ENCODE measurements around the gene PIP4K2A.

Gene PIP4K2A

GRCh38 chr10:22620140-22620857, 94.1 kb downstream of the PIP4K2A start:
- DNase-seq (ENCODE audit: low spot score): peak; percentile 93

- no peak for DNase-seq (ENCODE audit: low spot score)
Measured at GRCh38 chr10:22619101-22619500, 95.3 kb downstream of the PIP4K2A start.

GRCh38 chr10:22618078-22618785, 96.1 kb downstream of the PIP4K2A start:
- no peak for DNase-seq (ENCODE audit: low spot score)

GRCh38 chr10:22617516-22617915, 96.9 kb downstream of the PIP4K2A start:
- DNase-seq (ENCODE audit: low spot score): no peak

- no peak for DNase-seq (ENCODE audit: low spot score)
Measured at GRCh38 chr10:22617051-22617450, 97.3 kb downstream of the PIP4K2A start.

GRCh38 chr10:22615819-22616499, 98.4 kb downstream of the PIP4K2A start:
- DNase-seq (ENCODE audit: low spot score): peak; percentile 26

GRCh38 chr10:22615101-22615500, 99.3 kb downstream of the PIP4K2A start:
- no peak for DNase-seq (ENCODE audit: low spot score)

GRCh38 chr10:22613011-22613410, 101.4 kb downstream of the PIP4K2A start:
- DNase-seq (ENCODE audit: low spot score): no peak

GRCh38 chr10:22612318-22612717, 102.1 kb downstream of the PIP4K2A start:
- no peak for DNase-seq (ENCODE audit: low spot score)

- DNase-seq (ENCODE audit: low spot score): no peak
Measured at GRCh38 chr10:22611425-22612115, 102.8 kb downstream of the PIP4K2A start.

GRCh38 chr10:22610610-22611009, 103.8 kb downstream of the PIP4K2A start:
- DNase-seq (ENCODE audit: low spot score): no peak

GRCh38 chr10:22609719-22610465, 104.5 kb downstream of the PIP4K2A start:
- no peak for DNase-seq (ENCODE audit: low spot score)

- DNase-seq (ENCODE audit: low spot score): no peak
Measured at GRCh38 chr10:22609251-22609650, 105.1 kb downstream of the PIP4K2A start.

- DNase-seq (ENCODE audit: low spot score): no peak
Measured at GRCh38 chr10:22607261-22607660, 107.1 kb downstream of the PIP4K2A start.

GRCh38 chr10:22606164-22606614, 108.2 kb downstream of the PIP4K2A start:
- no peak for DNase-seq (ENCODE audit: low spot score)

GRCh38 chr10:22605168-22605567, 109.2 kb downstream of the PIP4K2A start:
- DNase-seq (ENCODE audit: low spot score): peak; percentile 76

- DNase-seq (ENCODE audit: low spot score): no peak
Measured at GRCh38 chr10:22604344-22605126, 109.8 kb downstream of the PIP4K2A start.

GRCh38 chr10:22603581-22603980, 110.8 kb downstream of the PIP4K2A start:
- no peak for DNase-seq (ENCODE audit: low spot score)

GRCh38 chr10:22601618-22602017, 112.8 kb downstream of the PIP4K2A start:
- DNase-seq (ENCODE audit: low spot score): no peak

- no peak for DNase-seq (ENCODE audit: low spot score)
Measured at GRCh38 chr10:22599636-22600228, 114.6 kb downstream of the PIP4K2A start.

Data from AG20443 (cell line).